ENCODE results near the gene C2orf80. TPM values are rescaled to one million over a fixed set of nuclear protein-coding genes. Genes with fewer than 3 reads are reported as not detected.

Gene C2orf80
- total and polyA plus RNA-seq, 2 experiments from 2014 or later = not detected

- Histone ChIP-seq H3K79me2 (no peaks in the 10 kb centered on the region), H2AFZ (no peak overlapping the region), H3K27ac (no peak overlapping the region), H3K9me2 (replicated peaks; ENCODE audit: insufficient read depth) (no peaks in the 10 kb centered on the region), H3K4me1 (ENCODE audit: insufficient read depth) (no peaks in the 10 kb centered on the region), H3K36me3 (replicated peaks; ENCODE audit: insufficient read depth, low read depth) (no peaks in the 10 kb centered on the region), H3K9me3 (ENCODE audit: low read depth) (no peaks in the 10 kb centered on the region), H3K4me2 (no peak overlapping the region), H3K4me3 (no peak overlapping the region), H4K20me1 (ENCODE audit: insufficient read depth, poor library complexity, severe bottlenecking) (no peaks in the 10 kb centered on the region), H3K27me3 (no peaks in the 10 kb centered on the region)
- WGBS (ENCODE audit: low lambda C conversion rate, missing lambda C conversion rate) = 91% methylated on average over 9 of the region's 9 CpGs
- TF ChIP-seq EZH2phosphoT487 (IDR thresholded peaks at IDR 0.05; ENCODE audit: low read depth, severe bottlenecking, unreplicated experiment) = no peak
- TF ChIP-seq CTCF (IDR thresholded peaks at IDR 0.05; ENCODE audit: poor library complexity) = no peak
- TF ChIP-seq EZH2 (IDR thresholded peaks at IDR 0.05; ENCODE audit: borderline replicate concordance) = no peak
- DNase-seq (ENCODE audit: low spot score) = no peak
These were observed 21.0 kb upstream of the C2orf80 start for GRCh38 chr2:208210688-208211451.

- 91% methylated on average over 9 of the region's 9 CpGs for WGBS (ENCODE audit: low lambda C conversion rate, missing lambda C conversion rate)
- H3K27me3 ChIP-seq = no peaks in the 10 kb centered on the region
- H3K4me2 ChIP-seq = no peak overlapping the region
- TF ChIP-seq CTCF (IDR thresholded peaks at IDR 0.05; ENCODE audit: poor library complexity) (no peak), EZH2 (IDR thresholded peaks at IDR 0.05; ENCODE audit: borderline replicate concordance) (no peak), EZH2phosphoT487 (IDR thresholded peaks at IDR 0.05; ENCODE audit: low read depth, severe bottlenecking, unreplicated experiment) (no peak)
- H3K4me3 ChIP-seq = no peak overlapping the region
- no peak for DNase-seq (ENCODE audit: low spot score)
- no peaks in the 10 kb centered on the region for H3K9me2 ChIP-seq (replicated peaks; ENCODE audit: insufficient read depth)
- no peaks in the 10 kb centered on the region for H3K36me3 ChIP-seq (replicated peaks; ENCODE audit: insufficient read depth, low read depth)
- H2AFZ ChIP-seq = no peak overlapping the region
- no peaks in the 10 kb centered on the region for H3K4me1 ChIP-seq (ENCODE audit: insufficient read depth)
- no peaks in the 10 kb centered on the region for H3K9me3 ChIP-seq (ENCODE audit: low read depth)
- H3K27ac ChIP-seq = no peak overlapping the region
- H3K79me2 ChIP-seq = no peaks in the 10 kb centered on the region
- no peaks in the 10 kb centered on the region for H4K20me1 ChIP-seq (ENCODE audit: insufficient read depth, poor library complexity, severe bottlenecking)
These were observed 18.7 kb upstream of the C2orf80 start for GRCh38 chr2:208208335-208209085.

GRCh38 chr2:208207769-208208168 lies 17.9 kb upstream of the C2orf80 start:
- H3K79me2 ChIP-seq = no peaks in the 10 kb centered on the region
- no peaks in the 10 kb centered on the region for H4K20me1 ChIP-seq (ENCODE audit: insufficient read depth, poor library complexity, severe bottlenecking)
- no peaks in the 10 kb centered on the region for H3K9me2 ChIP-seq (replicated peaks; ENCODE audit: insufficient read depth)
- no peak overlapping the region for H2AFZ ChIP-seq
- H3K4me2 ChIP-seq = no peak overlapping the region
- DNase-seq (ENCODE audit: low spot score) = no peak
- no peaks in the 10 kb centered on the region for H3K27me3 ChIP-seq
- H3K4me1 ChIP-seq (ENCODE audit: insufficient read depth) = no peaks in the 10 kb centered on the region
- no peaks in the 10 kb centered on the region for H3K36me3 ChIP-seq (replicated peaks; ENCODE audit: insufficient read depth, low read depth)
- 84% methylated on average over 3 of the region's 3 CpGs for WGBS (ENCODE audit: low lambda C conversion rate, missing lambda C conversion rate)
- H3K27ac ChIP-seq = no peak overlapping the region
- no peak for TF ChIP-seq CTCF (IDR thresholded peaks at IDR 0.05; ENCODE audit: poor library complexity)
- TF ChIP-seq EZH2 (IDR thresholded peaks at IDR 0.05; ENCODE audit: borderline replicate concordance) = no peak
- TF ChIP-seq EZH2phosphoT487 (IDR thresholded peaks at IDR 0.05; ENCODE audit: low read depth, severe bottlenecking, unreplicated experiment) = no peak
- no peak overlapping the region for H3K4me3 ChIP-seq
- H3K9me3 ChIP-seq (ENCODE audit: low read depth) = no peaks in the 10 kb centered on the region
